ENCODE results near the gene FIGN. TPM values are rescaled to one million over a fixed set of nuclear protein-coding genes. Genes with fewer than 3 reads are reported as not detected.

The FIGN gene
- total and polyA plus RNA-seq, 11 donors: 3.0 to 16.5 (median 12.1) TPM

- intact Hi-C loops (cut with DNase I): loop anchor here in 2 of 10 donors (5.0 to 10.0 kb wide), 2 partner anchors 43 to 76 kb away; partner anchors contain the start of gene FIGN (in 1 of the 2)
- Histone ChIP-seq H3K36me3 (no peaks in the 10 kb centered on the region), H3K4me1 (peaks cover 0 to 45% (median 9%) of the 10 kb centered on the region in 12 donors), H3K27me3 (no peaks in the 10 kb centered on the region), H3K9me3 (no peaks in the 10 kb centered on the region), H3K27ac (no peak overlapping the region), H3K4me3 (no peak overlapping the region)
- no peak for DNase-seq
- ATAC-seq: no peak
- TF ChIP-seq CTCF (IDR thresholded peaks at IDR 0.05) (no peak), POLR2A (IDR thresholded peaks at IDR 0.05) (no peak)
- WGBS, 4 donors: 61 to 67% (median 64%) methylated on average over 2 of the region's 2 CpGs
Observed at GRCh38 chr2:163659224-163659623, 76.6 kb downstream of the FIGN start.

GRCh38 chr2:163658556-163658955 lies 77.3 kb downstream of the FIGN start:
- DNase-seq: no peak
- ATAC-seq: peak in 2 of 4 donors; percentile 13 to 42
- Histone ChIP-seq H3K36me3 (no peaks in the 10 kb centered on the region), H3K4me1 (peaks cover 0 to 45% (median 9%) of the 10 kb centered on the region in 12 donors), H3K27ac (peak overlapping the region in 4 of 12 donors; percentile 15 to 62 (median 38)), H3K9me3 (no peaks in the 10 kb centered on the region), H3K4me3 (no peak overlapping the region), H3K27me3 (no peaks in the 10 kb centered on the region)
- TF ChIP-seq CTCF (IDR thresholded peaks at IDR 0.05): no peak
- no peak for TF ChIP-seq POLR2A (IDR thresholded peaks at IDR 0.05)
- intact Hi-C loops (cut with DNase I): loop anchor here in 2 of 10 donors (5.0 to 10.0 kb wide), 2 partner anchors 44 to 76 kb away; partner anchors contain the start of gene FIGN (in 1 of the 2)
- WGBS, 4 donors: 29 to 41% (median 29%) methylated on average over 2 of the region's 2 CpGs

- Histone ChIP-seq H3K9me3 (no peaks in the 10 kb centered on the region), H3K27me3 (no peaks in the 10 kb centered on the region), H3K27ac (peak overlapping the region in 8 of 12 donors; percentile 34 to 74 (median 64)), H3K4me3 (no peak overlapping the region), H3K4me1 (peaks cover 0 to 45% (median 9%) of the 10 kb centered on the region in 12 donors), H3K36me3 (no peaks in the 10 kb centered on the region)
- ATAC-seq (no peak), DNase-seq (no peak)
- intact Hi-C loops (cut with DNase I): loop anchor here in 2 of 10 donors (5.0 to 10.0 kb wide), 2 partner anchors 45 to 78 kb away; partner anchors contain the start of gene FIGN (in 1 of the 2)
- no peak for TF ChIP-seq POLR2A (IDR thresholded peaks at IDR 0.05)
- no peak for TF ChIP-seq CTCF (IDR thresholded peaks at IDR 0.05)
- WGBS, 4 donors: 68 to 76% (median 73%) methylated on average over 3 of the region's 3 CpGs
Observed at GRCh38 chr2:163657281-163657656, 78.5 kb downstream of the FIGN start.

- peaks cover 0 to 45% (median 9%) of the 10 kb centered on the region in 12 donors for H3K4me1 ChIP-seq
- no peaks in the 10 kb centered on the region for H3K36me3 ChIP-seq
- no peak for TF ChIP-seq POLR2A (IDR thresholded peaks at IDR 0.05)
- no peak for TF ChIP-seq CTCF (IDR thresholded peaks at IDR 0.05)
- no peak overlapping the region for H3K4me3 ChIP-seq
- no peak for DNase-seq
- 20 to 28% (median 23%) methylated on average over 2 of the region's 2 CpGs for WGBS, 4 donors
- peak overlapping the region in 11 of 12 donors; percentile 34 to 74 (median 62) for H3K27ac ChIP-seq
- H3K9me3 ChIP-seq: no peaks in the 10 kb centered on the region
- H3K27me3 ChIP-seq: no peaks in the 10 kb centered on the region
- ATAC-seq: peak; percentile 25 to 76 (median 59)
- intact Hi-C loops (cut with DNase I): loop anchor here in 2 of 10 donors (5.0 to 10.0 kb wide), 2 partner anchors 46 to 78 kb away; partner anchors contain the start of gene FIGN (in 1 of the 2)
Observed at GRCh38 chr2:163656622-163657280, 79.1 kb downstream of the FIGN start.

All from heart left ventricle (tissue), 16 donors.